GM19467 (cell line): ENCODE results near the gene CDK19.

Source experiments
- ATAC-seq: cut with Tn5 transposase; IDR thresholded peaks from one replicate; pipeline ENCODE4 v1.9.1; 2021; ENCODE audit warnings: mild to moderate bottlenecking, moderate library complexity; ENCODE audit not compliant: unreplicated experiment

CDK19 gene

GRCh38 chr6:110665600-110665999, 149.7 kb downstream of the CDK19 start:
- ATAC-seq: no peak

- no peak for ATAC-seq
Measured at GRCh38 chr6:110664933-110665332, 150.3 kb downstream of the CDK19 start.

GRCh38 chr6:110662490-110663211, 152.6 kb downstream of the CDK19 start:
- no peak for ATAC-seq

- ATAC-seq: no peak
Measured at GRCh38 chr6:110661414-110661813, 153.9 kb downstream of the CDK19 start.

- no peak for ATAC-seq
Measured at GRCh38 chr6:110660066-110660655, 155.1 kb downstream of the CDK19 start.

GRCh38 chr6:110658631-110659211, 156.5 kb downstream of the CDK19 start:
- no peak for ATAC-seq

- no peak for ATAC-seq
Measured at GRCh38 chr6:110656492-110656891, 158.8 kb downstream of the CDK19 start.

- no peak for ATAC-seq
Measured at GRCh38 chr6:110655821-110656220, 159.4 kb downstream of the CDK19 start.

GRCh38 chr6:110654096-110654820, 161.0 kb downstream of the CDK19 start:
- ATAC-seq: no peak

- ATAC-seq: no peak
Measured at GRCh38 chr6:110653381-110653780, 161.9 kb downstream of the CDK19 start.

- no peak for ATAC-seq
Measured at GRCh38 chr6:110652520-110652919, 162.7 kb downstream of the CDK19 start.

- ATAC-seq: no peak
Measured at GRCh38 chr6:110650755-110651154, 164.5 kb downstream of the CDK19 start.

- no peak for ATAC-seq
Measured at GRCh38 chr6:110649704-110650103, 165.6 kb downstream of the CDK19 start.

GRCh38 chr6:110646951-110647910, 168.0 kb downstream of the CDK19 start:
- ATAC-seq: no peak

- ATAC-seq: no peak
Measured at GRCh38 chr6:110646419-110646698, 168.9 kb downstream of the CDK19 start.

GRCh38 chr6:110645685-110646418, 169.4 kb downstream of the CDK19 start:
- ATAC-seq: no peak

GRCh38 chr6:110643175-110643574, 172.1 kb downstream of the CDK19 start:
- no peak for ATAC-seq

GRCh38 chr6:110642711-110643110, 172.6 kb downstream of the CDK19 start:
- ATAC-seq: no peak

- no peak for ATAC-seq
Measured at GRCh38 chr6:110636781-110637180, 178.5 kb downstream of the CDK19 start.

GRCh38 chr6:110635096-110635495, 180.2 kb downstream of the CDK19 start:
- no peak for ATAC-seq
